NCI-H1930 (cell line): ENCODE results near the gene KLHL10.

Source experiments
- DNase-seq, 2 experiments: peaks; one replicate each; lab custom pipeline; 2025; lab: John Stamatoyannopoulos, UW

Gene KLHL10

GRCh38 chr17:41895617-41896016 is 58.0 kb downstream of the KLHL10 start:
- DNase-seq = no peak

GRCh38 chr17:41896726-41897125 is 59.1 kb downstream of the KLHL10 start:
- no peak for DNase-seq
